ENCODE measurements around the gene AVL9.

AVL9 gene

DNA sequence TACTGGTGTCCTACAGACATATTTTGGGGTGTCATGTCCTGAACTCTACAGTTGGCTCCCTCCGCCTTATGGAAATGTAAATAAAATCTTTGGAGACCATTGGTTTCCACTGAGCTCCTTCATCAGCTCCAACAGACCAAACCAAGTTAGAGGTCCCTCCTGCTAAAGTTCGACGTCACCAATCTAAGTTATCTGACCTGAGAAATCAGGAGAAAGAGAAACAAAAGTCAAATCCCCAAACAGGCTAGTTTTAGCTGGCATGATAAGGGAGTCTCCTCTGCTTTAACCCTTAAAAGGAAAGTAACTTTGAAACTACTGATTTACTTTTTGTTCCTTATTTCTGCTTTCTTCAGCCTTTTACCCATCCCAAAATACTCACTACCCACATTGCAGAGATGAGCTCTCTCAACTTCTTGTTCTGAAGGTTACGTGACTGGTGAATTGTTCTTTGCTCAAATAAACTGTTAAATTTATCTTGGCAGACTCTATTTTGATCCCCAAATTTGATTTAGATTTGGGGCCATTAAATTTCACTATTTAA is 39.9 kb downstream of the AVL9 start:
- no peak for DNase-seq

GRCh38 chr7:32536016-32536415 is 40.7 kb downstream of the AVL9 start:
- no peak for DNase-seq

- DNase-seq: no peak
Observed at GRCh38 chr7:32536585-32536984, 41.3 kb downstream of the AVL9 start.

GRCh38 chr7:32537760-32538159 is 42.5 kb downstream of the AVL9 start:
- no peak for DNase-seq

DNA sequence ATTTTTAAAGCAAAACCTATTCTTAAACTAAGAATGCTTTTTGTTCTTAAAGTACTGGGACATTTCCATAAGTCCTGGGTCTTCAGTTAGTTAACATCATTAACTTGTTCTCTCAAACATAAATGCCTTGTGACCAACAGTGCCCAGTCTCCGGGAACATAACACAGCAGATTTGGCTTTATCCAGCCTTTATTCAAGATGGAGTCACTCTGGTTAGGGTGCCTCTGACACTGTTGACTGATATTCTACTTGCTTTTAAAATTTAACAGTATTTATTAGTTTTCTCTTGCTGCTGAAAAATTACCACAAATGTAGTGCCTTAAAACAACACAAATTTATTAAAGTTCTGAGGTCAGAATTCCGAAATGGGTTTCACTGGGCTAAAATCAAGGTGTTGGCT is 44.1 kb downstream of the AVL9 start:
- no peak for DNase-seq

- DNase-seq: no peak
Observed at GRCh38 chr7:32539919-32540531, 44.7 kb downstream of the AVL9 start.

DNA sequence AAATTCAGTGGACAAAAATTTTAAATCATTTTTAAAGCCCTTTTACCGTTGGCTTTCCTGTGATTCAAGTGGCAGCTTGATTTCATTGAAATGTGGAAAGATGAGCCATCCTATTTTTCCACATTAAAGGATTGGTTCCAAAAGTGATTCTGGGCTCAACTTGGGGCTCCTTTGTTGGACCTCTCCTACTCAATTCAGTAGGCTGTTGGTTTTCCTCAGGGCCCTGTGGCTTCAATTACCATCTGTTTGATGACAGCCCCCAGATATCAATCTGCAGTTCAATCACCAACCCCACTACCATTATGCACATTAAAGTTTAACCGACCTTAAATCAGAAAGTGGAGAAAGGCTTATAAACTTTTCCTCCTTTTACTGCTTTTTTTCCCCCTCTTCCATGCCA is 47.3 kb downstream of the AVL9 start:
- no peak for DNase-seq

DNA sequence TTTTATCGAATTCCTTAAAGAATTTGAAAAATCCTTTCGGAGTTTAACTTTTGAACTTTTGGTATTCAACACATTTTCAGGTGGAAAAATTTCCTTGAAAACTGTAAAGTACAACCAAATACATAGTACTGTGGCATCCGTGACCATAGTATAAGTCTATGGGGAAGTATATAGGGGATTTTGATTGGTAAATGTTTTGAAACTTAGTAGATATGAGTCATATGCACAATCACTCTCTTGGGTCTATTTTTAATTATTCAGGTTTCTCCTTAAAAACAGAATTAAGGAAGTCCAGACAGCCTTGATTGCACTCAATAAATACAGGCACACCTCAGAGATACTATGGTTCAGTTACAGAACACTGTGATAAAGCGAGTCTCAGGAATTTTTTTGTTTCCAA is 64.2 kb downstream of the AVL9 start:
- no peak for DNase-seq

- no peak for DNase-seq
Observed at GRCh38 chr7:32560075-32560474, 64.8 kb downstream of the AVL9 start.

DNA sequence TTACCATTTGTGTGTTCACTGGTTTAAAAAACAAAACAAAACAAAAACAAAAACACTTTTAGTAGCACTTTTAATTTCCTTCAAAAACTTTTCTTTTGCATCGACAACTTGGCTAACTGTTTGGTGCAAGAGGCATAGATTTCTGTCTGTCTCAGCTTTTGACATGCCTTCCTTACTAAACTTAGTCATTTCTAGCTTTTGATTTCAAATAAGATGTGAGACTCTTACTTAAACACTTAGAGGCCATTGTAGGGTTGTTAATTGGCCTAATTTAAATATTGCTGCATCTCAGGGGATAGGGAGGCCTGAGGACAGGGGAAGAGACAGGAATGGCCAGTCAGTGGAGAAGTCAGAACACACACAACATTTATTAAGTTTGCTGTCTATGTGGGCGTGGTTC is 66.3 kb downstream of the AVL9 start:
- DNase-seq: no peak

GRCh38 chr7:32564542-32564941 is 69.3 kb downstream of the AVL9 start:
- DNase-seq: no peak

DNA sequence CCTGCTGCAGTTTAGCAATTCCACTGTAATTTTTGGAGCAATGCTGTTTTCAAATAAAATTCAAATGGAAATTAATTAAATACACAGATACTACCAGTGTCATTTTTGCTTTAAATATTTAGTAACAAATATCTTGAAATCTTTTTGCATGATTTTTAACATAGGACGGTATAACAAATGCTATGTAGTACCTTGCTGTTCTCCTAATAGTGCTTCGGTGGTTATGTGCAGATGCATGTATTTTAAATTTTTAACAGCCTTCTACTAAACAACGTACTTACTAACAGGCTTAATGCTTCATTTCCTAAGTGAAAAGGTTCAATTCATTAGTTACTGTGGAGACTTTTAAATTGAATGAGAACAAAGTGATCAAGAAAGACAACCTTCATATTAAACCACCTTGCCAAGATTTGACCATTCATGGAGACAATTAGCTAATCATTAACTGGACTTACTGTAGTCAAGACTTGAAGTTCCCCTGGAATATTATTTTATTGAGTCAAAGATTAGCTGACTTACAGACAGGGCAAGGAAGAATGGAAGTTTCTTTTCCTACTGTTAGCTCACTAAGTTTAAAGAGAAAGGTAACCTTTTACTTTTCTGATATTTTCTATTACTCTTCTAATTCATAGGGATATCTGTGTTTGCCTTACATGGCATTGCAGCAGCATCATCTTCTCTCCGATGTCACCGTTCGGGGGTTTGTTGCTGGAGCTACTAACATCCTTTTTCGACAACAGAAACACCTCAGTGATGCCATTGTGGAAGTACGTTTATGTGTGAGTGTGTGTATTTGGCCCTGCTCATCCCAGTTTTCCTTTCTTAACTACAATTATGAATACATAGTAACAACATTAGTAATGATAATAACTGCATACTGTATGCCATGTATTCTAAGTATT is 74.3 kb downstream of the AVL9 start:
- DNase-seq: no peak

DNA sequence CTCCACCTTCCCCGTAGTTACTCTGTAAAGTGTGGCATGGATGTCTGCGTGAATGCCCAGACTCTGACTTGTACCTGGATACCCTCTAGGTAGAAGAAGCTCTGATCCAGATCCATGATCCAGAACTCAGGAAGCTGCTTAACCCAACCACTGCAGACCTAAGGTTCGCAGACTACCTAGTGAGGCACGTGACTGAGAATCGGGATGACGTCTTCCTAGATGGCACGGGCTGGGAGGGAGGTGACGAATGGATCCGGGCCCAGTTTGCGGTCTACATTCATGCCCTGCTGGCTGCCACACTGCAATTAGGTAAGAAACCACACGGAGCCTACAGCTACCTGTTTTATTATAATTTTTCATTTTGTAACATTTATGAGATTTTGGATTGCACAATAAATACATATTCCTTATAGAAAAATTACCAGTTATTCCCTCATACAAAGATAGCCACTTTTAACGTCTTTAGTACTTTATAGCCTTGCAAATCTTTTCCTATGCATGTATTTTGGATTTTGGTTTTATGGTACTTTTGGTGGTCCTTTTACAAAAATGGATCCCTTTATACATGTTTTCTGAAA is 77.9 kb downstream of the AVL9 start:
- no peak for DNase-seq

GRCh38 chr7:32574626-32575025 is 79.3 kb downstream of the AVL9 start:
- no peak for DNase-seq

- no peak for DNase-seq
Observed at GRCh38 chr7:32577421-32577820, 82.1 kb downstream of the AVL9 start.

DNA sequence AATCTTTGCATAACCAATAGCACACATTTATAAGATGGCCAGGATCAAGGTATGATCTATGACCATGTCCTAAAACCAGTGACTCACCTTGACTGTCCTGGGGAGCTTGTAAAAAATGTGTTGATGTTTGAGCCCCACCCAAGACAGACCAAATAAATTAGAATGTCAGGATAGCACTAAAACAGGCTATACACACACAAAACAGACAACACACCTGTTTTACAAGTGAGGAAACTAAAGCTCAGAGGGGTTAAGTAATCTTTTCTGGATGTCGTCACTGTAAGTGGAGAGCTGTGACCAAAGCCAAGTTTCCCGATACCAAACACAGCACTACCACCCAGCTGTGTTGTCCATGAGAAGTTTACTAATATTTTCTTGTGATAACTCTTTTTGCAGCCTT is 84.5 kb downstream of the AVL9 start:
- DNase-seq: no peak

GRCh38 chr7:32580646-32581045 is 85.4 kb downstream of the AVL9 start:
- DNase-seq: no peak

- DNase-seq: no peak
Observed at GRCh38 chr7:32582036-32582435, 86.7 kb downstream of the AVL9 start.

DNA sequence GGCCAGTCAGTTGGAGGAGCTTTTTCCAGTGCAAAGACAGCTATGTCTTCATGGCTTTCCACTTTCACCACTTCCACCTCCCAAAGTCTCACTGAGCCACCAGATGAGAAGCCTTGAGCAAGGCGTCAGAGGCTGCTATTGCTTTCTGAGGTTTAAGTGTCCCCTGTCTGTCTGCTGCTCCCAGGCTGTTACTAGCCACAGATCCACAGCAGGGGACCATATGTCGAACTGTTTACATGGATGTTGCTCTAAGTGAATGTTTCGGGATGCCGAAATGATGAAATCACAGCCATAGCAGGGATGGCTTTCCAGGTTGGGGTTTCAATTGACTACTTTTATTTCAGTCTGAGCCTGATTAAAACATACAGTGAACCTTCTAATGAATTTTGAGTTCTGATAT is 88.5 kb downstream of the AVL9 start:
- DNase-seq: no peak

- no peak for DNase-seq
Observed at GRCh38 chr7:32586291-32587221, 91.3 kb downstream of the AVL9 start.

DNA sequence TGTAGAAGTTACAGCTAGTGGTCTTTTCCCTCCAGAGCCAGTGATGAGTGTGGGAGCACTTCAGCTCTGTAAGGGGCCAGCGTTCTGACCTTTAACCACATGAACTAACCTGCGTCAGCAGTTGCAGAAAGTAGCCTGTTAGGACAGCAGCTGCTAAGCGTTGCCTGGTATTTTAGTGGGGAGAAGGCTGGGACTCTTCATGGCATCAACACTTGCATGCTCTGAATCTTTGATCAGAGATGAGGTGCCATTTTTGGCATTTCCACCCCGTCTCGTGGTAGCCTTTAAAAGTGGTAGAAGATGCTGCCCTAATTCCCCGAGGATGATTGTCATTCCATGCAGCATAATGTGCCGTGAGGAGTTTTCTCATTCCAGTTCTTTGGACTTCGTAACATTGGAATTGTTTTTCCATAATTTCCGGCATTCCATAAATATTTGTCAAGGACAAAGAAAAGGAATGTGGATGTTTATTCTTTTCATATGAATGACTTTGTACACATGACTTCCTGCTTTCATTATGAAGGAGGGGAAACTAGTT is 92.2 kb downstream of the AVL9 start:
- no peak for DNase-seq

GRCh38 chr7:32588657-32589056 is 93.4 kb downstream of the AVL9 start:
- no peak for DNase-seq

GRCh38 chr7:32591938-32592337 is 96.6 kb downstream of the AVL9 start:
- no peak for DNase-seq
